ENCODE results near the gene DAB1. TPM values are rescaled to one million over a fixed set of nuclear protein-coding genes. Genes with fewer than 3 reads are reported as not detected.

Gene DAB1
- total RNA-seq, 1 experiment from 2014 or later: not detected

DNA sequence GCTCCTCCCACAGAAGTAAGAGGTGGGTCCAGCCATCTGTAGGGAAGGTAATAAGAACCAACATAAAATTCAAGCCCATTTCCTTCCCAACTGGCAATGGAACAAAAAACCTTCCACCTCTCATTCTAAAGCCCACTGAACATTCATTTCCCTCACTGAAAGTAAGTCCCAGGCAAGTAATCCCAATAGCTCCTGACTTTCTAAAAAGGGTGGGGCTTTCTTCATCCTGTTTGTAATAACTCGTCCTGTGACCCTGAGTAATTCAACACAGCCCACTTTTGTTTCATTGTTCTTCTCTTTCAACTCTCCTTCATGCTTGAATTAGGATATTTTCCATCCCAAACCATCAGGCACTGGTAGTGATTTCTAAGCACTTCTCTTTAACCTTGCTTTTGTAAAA is 74.9 kb downstream of the DAB1 start:
- intact Hi-C loops (cut with micrococcal nuclease): no loop called here
- H3K9me2 ChIP-seq (ENCODE audit: insufficient read depth): no peaks in the 10 kb centered on the region
- H3K4me3 ChIP-seq (replicated peaks in 1 of 2; ENCODE audit: low read depth in 1 of 2, low read length in 2 of 2): no peak overlapping the region
- no peaks in the 10 kb centered on the region for H3K36me3 ChIP-seq (ENCODE audit: control insufficient read depth in 1 of 2, insufficient read depth in 2 of 2, low read length in 2 of 2)
- DNase-seq (ENCODE audit: low read depth, low spot score): no peak
- H3K9me3 ChIP-seq (ENCODE audit: control insufficient read depth in 1 of 2, insufficient read depth in 1 of 2, low read depth in 1 of 2, low read length in 2 of 2): no peaks in the 10 kb centered on the region
- TF ChIP-seq, protein P1, sequence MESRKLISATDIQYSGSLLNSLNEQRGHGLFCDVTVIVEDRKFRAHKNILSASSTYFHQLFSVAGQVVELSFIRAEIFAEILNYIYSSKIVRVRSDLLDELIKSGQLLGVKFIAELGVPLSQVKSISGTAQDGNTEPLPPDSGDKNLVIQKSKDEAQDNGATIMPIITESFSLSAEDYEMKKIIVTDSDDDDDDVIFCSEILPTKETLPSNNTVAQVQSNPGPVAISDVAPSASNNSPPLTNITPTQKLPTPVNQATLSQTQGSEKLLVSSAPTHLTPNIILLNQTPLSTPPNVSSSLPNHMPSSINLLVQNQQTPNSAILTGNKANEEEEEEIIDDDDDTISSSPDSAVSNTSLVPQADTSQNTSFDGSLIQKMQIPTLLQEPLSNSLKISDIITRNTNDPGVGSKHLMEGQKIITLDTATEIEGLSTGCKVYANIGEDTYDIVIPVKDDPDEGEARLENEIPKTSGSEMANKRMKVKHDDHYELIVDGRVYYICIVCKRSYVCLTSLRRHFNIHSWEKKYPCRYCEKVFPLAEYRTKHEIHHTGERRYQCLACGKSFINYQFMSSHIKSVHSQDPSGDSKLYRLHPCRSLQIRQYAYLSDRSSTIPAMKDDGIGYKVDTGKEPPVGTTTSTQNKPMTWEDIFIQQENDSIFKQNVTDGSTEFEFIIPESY (IDR thresholded peaks at IDR 0.05; ENCODE audit: extremely low read depth, insufficient replicate concordance, low read length): no peak
- TF ChIP-seq, protein P2, sequence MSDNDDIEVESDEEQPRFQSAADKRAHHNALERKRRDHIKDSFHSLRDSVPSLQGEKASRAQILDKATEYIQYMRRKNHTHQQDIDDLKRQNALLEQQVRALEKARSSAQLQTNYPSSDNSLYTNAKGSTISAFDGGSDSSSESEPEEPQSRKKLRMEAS (IDR thresholded peaks at IDR 0.05): no peak
- no peak for TF ChIP-seq EGR1 (IDR thresholded peaks at IDR 0.05; ENCODE audit: low read depth)
- no peak for TF ChIP-seq CBX3 (IDR thresholded peaks at IDR 0.05; ENCODE audit: low read depth)
- TF ChIP-seq EZH2 (IDR thresholded peaks at IDR 0.05): no peak
- TF ChIP-seq, protein P3, sequence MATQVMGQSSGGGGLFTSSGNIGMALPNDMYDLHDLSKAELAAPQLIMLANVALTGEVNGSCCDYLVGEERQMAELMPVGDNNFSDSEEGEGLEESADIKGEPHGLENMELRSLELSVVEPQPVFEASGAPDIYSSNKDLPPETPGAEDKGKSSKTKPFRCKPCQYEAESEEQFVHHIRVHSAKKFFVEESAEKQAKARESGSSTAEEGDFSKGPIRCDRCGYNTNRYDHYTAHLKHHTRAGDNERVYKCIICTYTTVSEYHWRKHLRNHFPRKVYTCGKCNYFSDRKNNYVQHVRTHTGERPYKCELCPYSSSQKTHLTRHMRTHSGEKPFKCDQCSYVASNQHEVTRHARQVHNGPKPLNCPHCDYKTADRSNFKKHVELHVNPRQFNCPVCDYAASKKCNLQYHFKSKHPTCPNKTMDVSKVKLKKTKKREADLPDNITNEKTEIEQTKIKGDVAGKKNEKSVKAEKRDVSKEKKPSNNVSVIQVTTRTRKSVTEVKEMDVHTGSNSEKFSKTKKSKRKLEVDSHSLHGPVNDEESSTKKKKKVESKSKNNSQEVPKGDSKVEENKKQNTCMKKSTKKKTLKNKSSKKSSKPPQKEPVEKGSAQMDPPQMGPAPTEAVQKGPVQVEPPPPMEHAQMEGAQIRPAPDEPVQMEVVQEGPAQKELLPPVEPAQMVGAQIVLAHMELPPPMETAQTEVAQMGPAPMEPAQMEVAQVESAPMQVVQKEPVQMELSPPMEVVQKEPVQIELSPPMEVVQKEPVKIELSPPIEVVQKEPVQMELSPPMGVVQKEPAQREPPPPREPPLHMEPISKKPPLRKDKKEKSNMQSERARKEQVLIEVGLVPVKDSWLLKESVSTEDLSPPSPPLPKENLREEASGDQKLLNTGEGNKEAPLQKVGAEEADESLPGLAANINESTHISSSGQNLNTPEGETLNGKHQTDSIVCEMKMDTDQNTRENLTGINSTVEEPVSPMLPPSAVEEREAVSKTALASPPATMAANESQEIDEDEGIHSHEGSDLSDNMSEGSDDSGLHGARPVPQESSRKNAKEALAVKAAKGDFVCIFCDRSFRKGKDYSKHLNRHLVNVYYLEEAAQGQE (IDR thresholded peaks at IDR 0.05; ENCODE audit: low read depth): no peak
- TF ChIP-seq RAD21 (IDR thresholded peaks at IDR 0.05; ENCODE audit: low read depth): no peak
- no peak for TF ChIP-seq CEBPB (IDR thresholded peaks at IDR 0.05; ENCODE audit: low read depth)
- TF ChIP-seq, protein P4, sequence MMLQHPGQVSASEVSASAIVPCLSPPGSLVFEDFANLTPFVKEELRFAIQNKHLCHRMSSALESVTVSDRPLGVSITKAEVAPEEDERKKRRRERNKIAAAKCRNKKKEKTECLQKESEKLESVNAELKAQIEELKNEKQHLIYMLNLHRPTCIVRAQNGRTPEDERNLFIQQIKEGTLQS (IDR thresholded peaks at IDR 0.05): no peak
- no peak for TF ChIP-seq TCF7L2 (IDR thresholded peaks at IDR 0.05; ENCODE audit: borderline replicate concordance, extremely low read depth, insufficient read depth, insufficient read length)
- no peak for TF ChIP-seq SP1 (IDR thresholded peaks at IDR 0.05; ENCODE audit: low read depth)
- TF ChIP-seq, protein P5, sequence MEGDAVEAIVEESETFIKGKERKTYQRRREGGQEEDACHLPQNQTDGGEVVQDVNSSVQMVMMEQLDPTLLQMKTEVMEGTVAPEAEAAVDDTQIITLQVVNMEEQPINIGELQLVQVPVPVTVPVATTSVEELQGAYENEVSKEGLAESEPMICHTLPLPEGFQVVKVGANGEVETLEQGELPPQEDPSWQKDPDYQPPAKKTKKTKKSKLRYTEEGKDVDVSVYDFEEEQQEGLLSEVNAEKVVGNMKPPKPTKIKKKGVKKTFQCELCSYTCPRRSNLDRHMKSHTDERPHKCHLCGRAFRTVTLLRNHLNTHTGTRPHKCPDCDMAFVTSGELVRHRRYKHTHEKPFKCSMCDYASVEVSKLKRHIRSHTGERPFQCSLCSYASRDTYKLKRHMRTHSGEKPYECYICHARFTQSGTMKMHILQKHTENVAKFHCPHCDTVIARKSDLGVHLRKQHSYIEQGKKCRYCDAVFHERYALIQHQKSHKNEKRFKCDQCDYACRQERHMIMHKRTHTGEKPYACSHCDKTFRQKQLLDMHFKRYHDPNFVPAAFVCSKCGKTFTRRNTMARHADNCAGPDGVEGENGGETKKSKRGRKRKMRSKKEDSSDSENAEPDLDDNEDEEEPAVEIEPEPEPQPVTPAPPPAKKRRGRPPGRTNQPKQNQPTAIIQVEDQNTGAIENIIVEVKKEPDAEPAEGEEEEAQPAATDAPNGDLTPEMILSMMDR (IDR thresholded peaks at IDR 0.05 in 2 of 3, conservative IDR thresholded peaks at IDR 0.05 in 1 of 3; ENCODE audit: borderline replicate concordance in 1 of 3, insufficient read depth in 1 of 3, low read depth in 2 of 3, low read length in 2 of 3): no peak
- TF ChIP-seq ELF1 (IDR thresholded peaks at IDR 0.05; ENCODE audit: borderline replicate concordance, low read depth): no peak
- TF ChIP-seq SIN3A (IDR thresholded peaks at IDR 0.05; ENCODE audit: low read depth): no peak
- no peak for TF ChIP-seq POLR2A (IDR thresholded peaks at IDR 0.05; ENCODE audit: borderline replicate concordance, extremely low read depth, insufficient read depth, insufficient read length)
- no peak for TF ChIP-seq POLR2AphosphoS5 (IDR thresholded peaks at IDR 0.05; ENCODE audit: low read depth, low read length)
- no peak for TF ChIP-seq JUND (IDR thresholded peaks at IDR 0.05)
- no peak for TF ChIP-seq EZH2phosphoT487 (IDR thresholded peaks at IDR 0.05; ENCODE audit: borderline replicate concordance)
- no peak for TF ChIP-seq SRF (IDR thresholded peaks at IDR 0.05; ENCODE audit: low read depth)
- TF ChIP-seq FOSL1 (IDR thresholded peaks at IDR 0.05; ENCODE audit: low read depth): no peak
- no peak overlapping the region for H2AFZ ChIP-seq (ENCODE audit: low read depth, low read length, poor library complexity, severe bottlenecking)
- CTCF ChIA-PET: no interaction called here
- H3K79me2 ChIP-seq (ENCODE audit: insufficient read depth, low read length): no peaks in the 10 kb centered on the region
- no TSS peak for BruUV-seq (replicated peaks)
- POLR2A ChIA-PET: no interaction called here
- H3K27ac ChIP-seq (ENCODE audit: low read depth, low read length): no peak overlapping the region
- no peaks in the 10 kb centered on the region; the same call in 1 of the 2 replicates for H3K27me3 ChIP-seq (ENCODE audit: insufficient read depth, low read length)
- RAD21 ChIA-PET (ENCODE audit: low non-redundant PET in 1 of 2, low total read pairs in 2 of 2, uncharacterized antibody in 2 of 2, unreplicated experiment in 2 of 2): no interaction called here
- ATAC-seq: no peak
- no peak overlapping the region for H3K4me2 ChIP-seq (ENCODE audit: low read length)
- no peak overlapping the region for H3K9ac ChIP-seq (ENCODE audit: low read length)
- H3K4me1 ChIP-seq (ENCODE audit: control insufficient read depth in 1 of 2, insufficient read depth in 2 of 2, low read length in 2 of 2): no peaks in the 10 kb centered on the region
- H4K20me1 ChIP-seq (ENCODE audit: insufficient read depth): no peaks in the 10 kb centered on the region

Data from HCT116 (cell line).